GM23248 (cell line): ENCODE data around the gene GNMT. TPM values are rescaled to one million over a fixed set of nuclear protein-coding genes. Genes with fewer than 3 reads are reported as not detected.

Experiments used
- DNase-seq: peaks from one replicate; pipeline ENCODE4 v3.0.0-alpha.2; 2015
- H2AFZ ChIP-seq: fragments of 200-600 bp; sonication (generic); 2 replicates; pipeline ENCODE4 v1.6.1; 2016; ENCODE audit warnings: antibody characterized with exemption
- H3F3A ChIP-seq: fragments of 200-600 bp; sonication (generic); 2 replicates; pipeline ENCODE4 v1.6.1; 2016; ENCODE audit warnings: mild to moderate bottlenecking, antibody characterized with exemption, mixed run types; ENCODE audit not compliant: insufficient read depth
- H3K27ac ChIP-seq: fragments of 200-600 bp; sonication (generic); 2 replicates; pipeline ENCODE4 v1.5.1; 2016; ENCODE audit warnings: mild to moderate bottlenecking
- H3K27me3 ChIP-seq: fragments of 200-600 bp; sonication (generic); replicated peaks from 2 replicates; pipeline ENCODE4 v1.6.1; 2016; ENCODE audit warnings: mild to moderate bottlenecking; ENCODE audit not compliant: insufficient read depth
- H3K36me3 ChIP-seq: fragments of 200-600 bp; sonication (generic); 2 replicates; pipeline ENCODE4 v1.6.1; 2016; ENCODE audit warnings: low read depth, mild to moderate bottlenecking
- H3K4me1 ChIP-seq: fragments of 200-600 bp; sonication (generic); 2 replicates; pipeline ENCODE4 v1.6.1; 2016; ENCODE audit warnings: mild to moderate bottlenecking; ENCODE audit not compliant: insufficient read depth
- H3K4me2 ChIP-seq: fragments of 200-600 bp; sonication (generic); one replicate; pipeline ENCODE4 v1.6.1; 2016; ENCODE audit warnings: mild to moderate bottlenecking; ENCODE audit not compliant: unreplicated experiment
- H3K4me3 ChIP-seq: fragments of 200-600 bp; sonication (generic); 2 replicates; pipeline ENCODE4 v1.5.1; 2016; ENCODE audit warnings: mild to moderate bottlenecking
- H3K79me2 ChIP-seq: fragments of 200-600 bp; sonication (generic); 2 replicates; pipeline ENCODE4 v1.6.1; 2016; ENCODE audit warnings: mild to moderate bottlenecking; ENCODE audit not compliant: insufficient read depth
- H3K9ac ChIP-seq: fragments of 200-600 bp; sonication (generic); 2 replicates; pipeline ENCODE4 v1.6.1; 2016; ENCODE audit warnings: mild to moderate bottlenecking
- H3K9me2 ChIP-seq: fragments of 200-600 bp; sonication (generic); 2 replicates; pipeline ENCODE4 v1.6.1; 2016; ENCODE audit warnings: mixed run types, mild to moderate bottlenecking, moderate library complexity; ENCODE audit not compliant: insufficient read depth
- H3K9me3 ChIP-seq: fragments of 200-600 bp; sonication (generic); one replicate; pipeline ENCODE4 v1.6.1; 2017; ENCODE audit warnings: low read depth
- H4K20me1 ChIP-seq: fragments of 200-600 bp; sonication (generic); 2 replicates; pipeline ENCODE4 v1.6.0; 2016; ENCODE audit not compliant: insufficient read depth
- EZH2 ChIP-seq: fragments of 200-600 bp; sonication (generic); IDR thresholded peaks from 2 replicates; pipeline ENCODE4 v1.6.1; 2018; ENCODE audit warnings: antibody characterized with exemption, mild to moderate bottlenecking; ENCODE audit not compliant: insufficient read depth, poor library complexity, severe bottlenecking
- EZH2phosphoT487 ChIP-seq: fragments of 200-600 bp; sonication (generic); IDR thresholded peaks from 2 replicates; pipeline ENCODE4 v1.6.1; 2018; ENCODE audit warnings: antibody characterized with exemption, moderate library complexity, mild to moderate bottlenecking, low read depth; ENCODE audit not compliant: insufficient read depth
- WGBS, 2 experiments: methylation state at CpG; one replicate each; pipeline ENCODE4 v1.1.6; 2015 to 2017; ENCODE audit warnings: low lambda C conversion rate in 2 of 2, low coverage in 1 of 2; ENCODE audit errors: missing lambda C conversion rate in 2 of 2; 5-methylcytosine and 5-hydroxymethylcytosine counted together
- in situ Hi-C: fragments of 300-500 bp; cut with MboI; formaldehyde crosslinking; loops from 2 replicates; pipeline ENCODE4 v1.15.0; 2020
- polyA plus RNA-seq: library from polyadenylated mRNA; unstranded; fragments of >200 nt; fragmentation: Nextera tagmentation; extraction: Ambion mirVana; gene quantifications from 2 replicates; pipeline ENCODE4 v1.2.1, GENCODE V29; 2016
- total RNA-seq: library from RNA; depleted of rRNA; stranded (reverse); fragments of >200 nt; shearing (Covaris generic); gene quantifications from 2 replicates; pipeline ENCODE4 v1.2.3, GENCODE V29; 2014

GNMT gene
- total and polyA plus RNA-seq, 2 experiments from 2014 or later: not detected

GRCh38 chr6:42968126-42968701, 7.7 kb downstream of the GNMT start:
- TF ChIP-seq EZH2phosphoT487 (no peak), EZH2 (no peak)
- DNase-seq: no peak
- H3K4me1 ChIP-seq: peaks cover 6% of the 10 kb centered on the region; the same call in 1 of the 2 replicates
- no peak overlapping the region for H3K9ac ChIP-seq
- no peak overlapping the region for H3K27ac ChIP-seq
- no peaks in the 10 kb centered on the region; the same call in 1 of the 2 replicates for H4K20me1 ChIP-seq
- in situ Hi-C loops: no loop called here
- no peak overlapping the region for H2AFZ ChIP-seq
- no peak overlapping the region for H3K4me2 ChIP-seq
- H3K79me2 ChIP-seq: no peaks in the 10 kb centered on the region; the same call in 1 of the 2 replicates
- no peaks in the 10 kb centered on the region for H3K27me3 ChIP-seq
- no peak overlapping the region for H3K4me3 ChIP-seq
- WGBS, 2 experiments: 88 to 91% methylated on average over 12 of the region's 12 CpGs
- H3K36me3 ChIP-seq: no peaks in the 10 kb centered on the region
- no peaks in the 10 kb centered on the region for H3K9me2 ChIP-seq
- H3F3A ChIP-seq: no peaks in the 10 kb centered on the region; the same call in 1 of the 2 replicates
- H3K9me3 ChIP-seq: no peaks in the 10 kb centered on the region

- Histone ChIP-seq H2AFZ (no peak overlapping the region), H3K27me3 (no peaks in the 10 kb centered on the region), H3K79me2 (no peaks in the 10 kb centered on the region; the same call in 1 of the 2 replicates), H3F3A (no peaks in the 10 kb centered on the region; the same call in 1 of the 2 replicates), H3K9ac (no peak overlapping the region), H3K9me3 (no peaks in the 10 kb centered on the region), H3K4me1 (peaks cover 6% of the 10 kb centered on the region; the same call in 1 of the 2 replicates), H3K9me2 (no peaks in the 10 kb centered on the region), H3K4me3 (no peak overlapping the region), H3K36me3 (no peaks in the 10 kb centered on the region), H4K20me1 (no peaks in the 10 kb centered on the region; the same call in 1 of the 2 replicates), H3K4me2 (no peak overlapping the region), H3K27ac (no peak overlapping the region)
- 50 to 56% methylated on average over 4 of the region's 4 CpGs for WGBS, 2 experiments
- no peak for TF ChIP-seq EZH2phosphoT487
- no peak for TF ChIP-seq EZH2
- in situ Hi-C loops: no loop called here
- no peak for DNase-seq
Measured at GRCh38 chr6:42968783-42969182, 8.2 kb downstream of the GNMT start.

GRCh38 chr6:42969431-42969830, 8.9 kb downstream of the GNMT start:
- 79 to 90% methylated on average over 2 of the region's 2 CpGs for WGBS, 2 experiments
- no peaks in the 10 kb centered on the region; the same call in 1 of the 2 replicates for H4K20me1 ChIP-seq
- no peak for DNase-seq
- no peak overlapping the region for H3K4me2 ChIP-seq
- in situ Hi-C loops: no loop called here
- no peaks in the 10 kb centered on the region for H3K9me2 ChIP-seq
- no peaks in the 10 kb centered on the region for H3K27me3 ChIP-seq
- no peak overlapping the region for H2AFZ ChIP-seq
- TF ChIP-seq EZH2phosphoT487 (no peak), EZH2 (no peak)
- H3K79me2 ChIP-seq: no peaks in the 10 kb centered on the region; the same call in 1 of the 2 replicates
- no peaks in the 10 kb centered on the region for H3K36me3 ChIP-seq
- H3K4me1 ChIP-seq: peaks cover 6% of the 10 kb centered on the region; the same call in 1 of the 2 replicates
- no peaks in the 10 kb centered on the region for H3K9me3 ChIP-seq
- no peak overlapping the region for H3K27ac ChIP-seq
- H3K9ac ChIP-seq: no peak overlapping the region
- no peaks in the 10 kb centered on the region; the same call in 1 of the 2 replicates for H3F3A ChIP-seq
- no peak overlapping the region for H3K4me3 ChIP-seq

- no peaks in the 10 kb centered on the region for H3K9me3 ChIP-seq
- no peak for DNase-seq
- in situ Hi-C loops: no loop called here
- no peaks in the 10 kb centered on the region; the same call in 1 of the 2 replicates for H4K20me1 ChIP-seq
- WGBS, 2 experiments: 95 to 98% methylated on average over 4 of the region's 4 CpGs
- H2AFZ ChIP-seq: no peak overlapping the region
- no peaks in the 10 kb centered on the region for H3K27me3 ChIP-seq
- H3K9me2 ChIP-seq: no peaks in the 10 kb centered on the region
- H3K9ac ChIP-seq: no peak overlapping the region
- H3K4me1 ChIP-seq: peaks cover 6% of the 10 kb centered on the region; the same call in 1 of the 2 replicates
- peaks cover under 1% of the 10 kb centered on the region for H3F3A ChIP-seq
- H3K79me2 ChIP-seq: peaks cover 3% of the 10 kb centered on the region; the same call in 1 of the 2 replicates
- TF ChIP-seq EZH2 (no peak), EZH2phosphoT487 (no peak)
- H3K4me3 ChIP-seq: no peak overlapping the region
- H3K4me2 ChIP-seq: no peak overlapping the region
- H3K27ac ChIP-seq: no peak overlapping the region
- H3K36me3 ChIP-seq: no peaks in the 10 kb centered on the region
Measured at GRCh38 chr6:42969934-42970333, 9.4 kb downstream of the GNMT start.
